Uterus (tissue), 2 donors: ENCODE data around the gene PRKN.

Experiments used
- CTCF ChIP-seq, 4 experiments: fragments of 200-600 bp in 2 of 4; fragments of 450-650 bp in 2 of 4; sonication (generic) in 2 of 4; IDR thresholded peaks; one replicate each; pipeline ENCODE4 v1.5.1; 2016 to 2019; ENCODE audit warnings: antibody characterized with exemption in 4 of 4, mild to moderate bottlenecking in 2 of 4, moderate library complexity in 1 of 4
- POLR2A ChIP-seq, 2 donors: fragments of 450-650 bp; IDR thresholded peaks; one replicate each; pipeline ENCODE4 v1.6.1; 2016; ENCODE audit warnings: antibody characterized with exemption in 2 of 2, mild to moderate bottlenecking in 1 of 2, moderate library complexity in 1 of 2

GRCh38 chr6:161393839-161394364 is 1333.7 kb downstream of the PRKN start:
- TF ChIP-seq CTCF (IDR thresholded peaks at IDR 0.05) (peak; percentile 52 to 74 (median 62)), POLR2A (IDR thresholded peaks at IDR 0.05) (no peak)
